ENCODE data around the gene HAPLN2.

GRCh38 chr1:156586323-156586722, 32.9 kb upstream of the HAPLN2 start:
- TF ChIP-seq, protein P1, sequence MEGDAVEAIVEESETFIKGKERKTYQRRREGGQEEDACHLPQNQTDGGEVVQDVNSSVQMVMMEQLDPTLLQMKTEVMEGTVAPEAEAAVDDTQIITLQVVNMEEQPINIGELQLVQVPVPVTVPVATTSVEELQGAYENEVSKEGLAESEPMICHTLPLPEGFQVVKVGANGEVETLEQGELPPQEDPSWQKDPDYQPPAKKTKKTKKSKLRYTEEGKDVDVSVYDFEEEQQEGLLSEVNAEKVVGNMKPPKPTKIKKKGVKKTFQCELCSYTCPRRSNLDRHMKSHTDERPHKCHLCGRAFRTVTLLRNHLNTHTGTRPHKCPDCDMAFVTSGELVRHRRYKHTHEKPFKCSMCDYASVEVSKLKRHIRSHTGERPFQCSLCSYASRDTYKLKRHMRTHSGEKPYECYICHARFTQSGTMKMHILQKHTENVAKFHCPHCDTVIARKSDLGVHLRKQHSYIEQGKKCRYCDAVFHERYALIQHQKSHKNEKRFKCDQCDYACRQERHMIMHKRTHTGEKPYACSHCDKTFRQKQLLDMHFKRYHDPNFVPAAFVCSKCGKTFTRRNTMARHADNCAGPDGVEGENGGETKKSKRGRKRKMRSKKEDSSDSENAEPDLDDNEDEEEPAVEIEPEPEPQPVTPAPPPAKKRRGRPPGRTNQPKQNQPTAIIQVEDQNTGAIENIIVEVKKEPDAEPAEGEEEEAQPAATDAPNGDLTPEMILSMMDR (IDR thresholded peaks at IDR 0.05) = no peak
- TF ChIP-seq POLR2A (IDR thresholded peaks at IDR 0.05) = no peak

Measured in esophagus squamous epithelium (tissue), 4 donors.